Measurements from ENCODE around the gene KDM1B. TPM values are rescaled to one million over a fixed set of nuclear protein-coding genes. Genes with fewer than 3 reads are reported as not detected.
"Not testable (repeated sequence)": the region's sequence is repeated elsewhere in the genome, so short reads cannot be mapped to it uniquely, and the experiment has no call there.

The KDM1B gene
- total RNA-seq, 2 experiments from 2014 or later = 11.8 to 12.0 TPM

DNA sequence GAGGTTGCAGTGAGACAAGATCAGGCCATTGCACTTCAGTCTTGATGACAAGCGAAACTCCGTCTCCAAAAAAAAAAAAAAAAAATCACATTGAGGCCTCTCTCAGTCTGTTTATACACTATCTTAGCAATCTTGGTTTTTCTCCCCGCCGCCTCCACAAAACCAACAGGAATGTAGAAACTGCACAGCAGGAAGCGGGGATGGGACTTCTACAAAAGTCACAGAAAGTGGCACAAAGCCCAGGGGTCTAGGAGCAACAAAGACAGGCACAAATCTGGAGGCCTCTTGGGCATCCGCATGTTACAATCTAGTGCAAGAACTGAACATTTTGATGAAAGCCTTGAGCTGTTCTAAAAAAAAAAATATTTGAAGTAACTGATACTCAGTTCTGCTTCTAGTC, 48.6 kb downstream of the KDM1B start:
- no peaks in the 10 kb centered on the region for H3K9me3 Mint-ChIP-seq
- H3K27me3 Mint-ChIP-seq = no peaks in the 10 kb centered on the region
- DNase-seq = no peak
- no peak overlapping the region for H3K27ac Mint-ChIP-seq
- H3K36me3 Mint-ChIP-seq = peaks cover 11% of the 10 kb centered on the region
- no peak overlapping the region for H3K4me3 Mint-ChIP-seq
- no peaks in the 10 kb centered on the region for H3K4me1 Mint-ChIP-seq

DNA sequence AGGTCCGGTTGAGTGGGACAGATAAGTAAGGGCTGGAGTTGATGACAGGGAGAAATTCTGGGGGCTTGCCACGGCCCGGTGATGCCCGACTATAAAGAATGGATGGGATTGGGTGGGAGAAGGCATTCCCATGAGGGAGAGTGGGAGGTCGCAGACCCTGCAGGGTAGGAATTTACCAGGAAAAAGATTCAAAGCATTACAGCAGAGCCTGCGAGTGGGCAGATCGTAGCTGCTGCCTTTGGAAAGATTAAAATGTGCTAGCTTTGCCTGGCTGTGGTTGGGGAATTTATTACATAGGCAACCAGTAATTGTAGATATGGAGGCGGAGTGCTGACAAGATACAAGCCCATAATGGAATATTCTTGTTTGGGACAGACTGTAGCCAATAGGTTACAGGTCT, 49.5 kb downstream of the KDM1B start:
- Mint-ChIP-seq H3K9me3 (no peaks in the 10 kb centered on the region), H3K27me3 (no peaks in the 10 kb centered on the region), H3K27ac (no peak overlapping the region), H3K36me3 (peaks cover 12% of the 10 kb centered on the region), H3K4me3 (no peak overlapping the region), H3K4me1 (no peaks in the 10 kb centered on the region)
- DNase-seq = no peak

DNA sequence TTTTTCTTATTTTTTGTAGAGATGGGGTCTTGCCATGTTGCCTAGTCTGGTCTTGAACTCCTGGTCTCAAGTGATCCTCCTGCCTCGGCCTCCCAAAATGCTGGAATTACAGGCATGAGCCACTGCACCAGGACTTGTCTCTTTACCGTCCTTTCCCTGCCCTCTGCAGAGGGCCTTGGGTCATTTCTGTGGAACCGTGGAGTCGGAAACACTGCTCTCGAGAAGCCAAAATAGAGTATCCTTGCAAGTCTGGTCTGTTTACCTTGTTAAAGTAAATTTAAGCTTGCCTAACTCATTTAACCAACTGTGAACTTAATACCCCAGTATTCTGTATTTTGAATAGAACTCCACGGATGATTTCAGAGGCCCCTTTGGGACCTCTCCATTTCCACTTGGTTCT, 51.4 kb downstream of the KDM1B start:
- no peaks in the 10 kb centered on the region for H3K27me3 Mint-ChIP-seq
- peaks cover 5% of the 10 kb centered on the region for H3K4me1 Mint-ChIP-seq
- DNase-seq = no peak
- no peak overlapping the region for H3K27ac Mint-ChIP-seq
- no peaks in the 10 kb centered on the region for H3K9me3 Mint-ChIP-seq
- H3K36me3 Mint-ChIP-seq = peaks cover 12% of the 10 kb centered on the region
- no peak overlapping the region for H3K4me3 Mint-ChIP-seq

- Mint-ChIP-seq H3K9me3 (no peaks in the 10 kb centered on the region), H3K27me3 (no peaks in the 10 kb centered on the region), H3K4me3 (no peak overlapping the region), H3K4me1 (peaks cover 5% of the 10 kb centered on the region), H3K36me3 (peaks cover 12% of the 10 kb centered on the region), H3K27ac (no peak overlapping the region)
- DNase-seq = no peak
Measured at GRCh38 chr6:18207438-18207837, 52.2 kb downstream of the KDM1B start.

DNA sequence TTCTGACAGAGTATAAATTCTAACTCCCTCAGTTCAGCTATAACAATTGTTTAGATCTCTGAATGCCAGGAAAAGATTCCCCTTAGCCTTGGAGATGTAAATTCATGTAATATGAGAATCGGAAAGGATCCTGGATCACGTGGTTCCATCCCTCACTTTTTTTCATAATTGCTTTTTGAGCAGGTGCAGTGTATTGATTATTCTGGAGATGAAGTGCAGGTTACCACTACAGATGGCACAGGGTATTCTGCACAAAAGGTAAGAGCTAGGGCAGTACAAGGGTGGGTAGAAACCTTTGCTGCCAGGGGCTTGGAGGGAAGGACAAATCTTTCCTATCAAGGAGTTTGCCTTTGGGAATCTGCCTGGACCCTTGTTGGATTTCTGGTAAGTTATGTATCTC, 52.7 kb downstream of the KDM1B start:
- DNase-seq = no peak
- Mint-ChIP-seq H3K36me3 (peaks cover 12% of the 10 kb centered on the region), H3K27ac (no peak overlapping the region), H3K4me1 (peaks cover 5% of the 10 kb centered on the region), H3K27me3 (no peaks in the 10 kb centered on the region), H3K9me3 (no peaks in the 10 kb centered on the region), H3K4me3 (no peak overlapping the region)

DNA sequence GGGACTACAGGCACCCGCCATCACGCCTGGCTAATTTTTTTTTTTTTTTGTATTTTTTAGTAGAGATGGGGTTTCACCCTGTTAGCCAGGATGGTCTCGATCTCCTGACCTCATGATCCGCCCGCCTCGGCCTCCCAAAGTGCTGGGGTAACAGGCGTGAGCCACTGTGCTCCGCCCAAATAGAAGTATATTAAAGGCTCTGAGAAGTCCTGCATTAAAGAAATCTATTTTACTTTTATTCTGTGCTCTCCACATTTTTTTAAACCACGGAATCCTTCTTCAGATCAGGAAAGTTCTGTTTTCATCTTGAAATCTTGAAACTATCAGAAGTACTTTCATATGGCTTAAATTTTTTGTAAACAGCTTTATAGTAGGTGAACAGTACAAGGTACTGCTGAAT, 53.6 kb downstream of the KDM1B start:
- not testable (repeated sequence) for H3K27ac Mint-ChIP-seq, H3K27me3 Mint-ChIP-seq, DNase-seq, H3K9me3 Mint-ChIP-seq, H3K4me3 Mint-ChIP-seq, H3K4me1 Mint-ChIP-seq
- H3K36me3 Mint-ChIP-seq = peaks cover 14% of the 10 kb centered on the region

- Mint-ChIP-seq H3K4me1 (peaks cover 9% of the 10 kb centered on the region), H3K36me3 (peaks cover 14% of the 10 kb centered on the region), H3K27me3 (no peaks in the 10 kb centered on the region), H3K27ac (no peak overlapping the region), H3K9me3 (no peaks in the 10 kb centered on the region), H3K4me3 (no peak overlapping the region)
- no peak for DNase-seq
Measured at GRCh38 chr6:18209539-18210197, 54.4 kb downstream of the KDM1B start.

DNA sequence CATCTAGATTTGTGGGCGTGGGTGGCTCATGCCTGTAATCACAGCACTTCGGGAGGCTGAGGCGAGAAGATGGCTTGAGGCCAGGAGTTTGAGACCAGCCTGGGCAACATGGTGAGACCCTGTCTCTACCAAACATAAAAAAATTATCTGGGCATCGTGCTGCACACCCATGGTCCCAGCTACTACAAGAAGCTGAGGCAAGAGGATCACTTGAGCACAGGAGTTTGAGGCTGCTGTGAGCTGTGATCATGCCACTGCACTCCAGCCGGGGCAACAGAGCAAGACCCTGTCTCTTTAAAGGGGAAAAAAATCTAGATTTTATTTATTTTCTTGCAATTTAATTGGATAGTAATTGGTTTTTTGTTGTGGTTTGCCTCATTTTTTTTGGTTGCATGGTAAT, 55.5 kb downstream of the KDM1B start:
- Mint-ChIP-seq H3K27me3 (no peaks in the 10 kb centered on the region), H3K36me3 (peaks cover 16% of the 10 kb centered on the region), H3K9me3 (no peaks in the 10 kb centered on the region), H3K4me1 (peaks cover 9% of the 10 kb centered on the region), H3K27ac (no peak overlapping the region), H3K4me3 (no peak overlapping the region)
- no peak for DNase-seq

- Mint-ChIP-seq H3K4me3 (no peak overlapping the region), H3K36me3 (peaks cover 19% of the 10 kb centered on the region), H3K9me3 (no peaks in the 10 kb centered on the region), H3K4me1 (peaks cover 9% of the 10 kb centered on the region), H3K27me3 (no peaks in the 10 kb centered on the region), H3K27ac (peak overlapping the region; percentile 35)
- DNase-seq = peak; percentile 2
Measured at GRCh38 chr6:18211338-18211737, 56.1 kb downstream of the KDM1B start.

DNA sequence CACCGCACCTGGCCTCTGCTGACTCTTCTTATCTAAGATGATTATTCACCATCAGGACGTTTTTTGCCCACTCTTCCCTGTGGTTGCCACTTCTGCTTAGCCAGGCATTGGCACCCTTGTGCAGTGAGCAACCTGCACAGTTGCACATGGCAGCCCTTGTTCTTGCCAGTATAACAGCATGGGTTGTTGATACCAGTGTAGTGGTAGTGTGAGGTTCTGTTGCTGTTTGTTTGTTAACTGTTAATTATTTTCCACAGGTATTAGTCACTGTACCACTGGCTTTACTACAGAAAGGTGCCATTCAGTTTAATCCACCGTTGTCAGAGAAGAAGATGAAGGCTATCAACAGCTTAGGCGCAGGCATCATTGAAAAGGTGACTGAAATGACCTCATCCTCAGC, 57.0 kb downstream of the KDM1B start:
- H3K27me3 Mint-ChIP-seq = no peaks in the 10 kb centered on the region
- no peak overlapping the region for H3K27ac Mint-ChIP-seq
- DNase-seq = no peak
- no peak overlapping the region for H3K4me3 Mint-ChIP-seq
- H3K9me3 Mint-ChIP-seq = no peaks in the 10 kb centered on the region
- peaks cover 9% of the 10 kb centered on the region for H3K4me1 Mint-ChIP-seq
- peaks cover 25% of the 10 kb centered on the region for H3K36me3 Mint-ChIP-seq

DNA sequence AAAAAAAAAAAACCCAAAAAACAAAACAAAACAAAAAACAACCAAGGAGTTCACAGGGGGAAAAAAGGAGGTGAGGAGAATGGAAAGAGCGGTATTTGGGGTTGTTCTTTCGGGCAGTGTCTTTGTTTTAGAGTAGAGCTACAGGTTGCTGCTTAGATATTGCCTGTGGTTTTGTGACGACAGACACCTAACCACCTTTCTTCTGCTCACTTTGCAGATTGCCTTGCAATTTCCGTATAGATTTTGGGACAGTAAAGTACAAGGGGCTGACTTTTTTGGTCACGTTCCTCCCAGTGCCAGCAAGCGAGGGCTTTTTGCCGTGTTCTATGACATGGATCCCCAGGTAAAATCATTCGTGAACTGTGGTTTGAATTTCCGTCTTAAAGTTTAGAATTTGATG, 58.2 kb downstream of the KDM1B start:
- Mint-ChIP-seq H3K27me3 (no peaks in the 10 kb centered on the region), H3K9me3 (no peaks in the 10 kb centered on the region), H3K4me1 (peaks cover 9% of the 10 kb centered on the region), H3K4me3 (no peak overlapping the region), H3K36me3 (peaks cover 18% of the 10 kb centered on the region), H3K27ac (no peak overlapping the region)
- no peak for DNase-seq

DNA sequence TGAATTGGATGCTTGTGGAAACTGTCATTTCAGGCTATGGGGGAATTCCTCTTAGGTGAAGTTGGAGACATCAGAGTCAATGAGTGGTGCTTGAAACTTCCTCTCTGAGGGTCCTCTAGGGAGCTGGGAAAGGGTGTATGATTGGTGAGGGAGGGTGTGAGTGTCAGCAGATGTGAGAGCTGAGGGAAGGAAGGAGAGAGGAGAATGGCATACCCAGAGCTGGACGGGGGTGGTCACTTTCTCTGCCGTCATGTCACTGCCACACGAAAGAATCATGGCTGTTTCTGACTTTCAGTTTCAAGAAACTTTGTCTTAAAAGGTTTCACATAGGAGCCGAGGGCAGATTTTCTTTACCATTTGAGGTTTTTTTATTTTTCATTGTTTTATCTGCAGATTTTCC, 58.8 kb downstream of the KDM1B start:
- Mint-ChIP-seq H3K27me3 (no peaks in the 10 kb centered on the region), H3K4me1 (peaks cover 9% of the 10 kb centered on the region), H3K36me3 (peaks cover 18% of the 10 kb centered on the region), H3K27ac (peak overlapping the region; percentile 23), H3K9me3 (no peaks in the 10 kb centered on the region), H3K4me3 (no peak overlapping the region)
- DNase-seq = no peak

DNA sequence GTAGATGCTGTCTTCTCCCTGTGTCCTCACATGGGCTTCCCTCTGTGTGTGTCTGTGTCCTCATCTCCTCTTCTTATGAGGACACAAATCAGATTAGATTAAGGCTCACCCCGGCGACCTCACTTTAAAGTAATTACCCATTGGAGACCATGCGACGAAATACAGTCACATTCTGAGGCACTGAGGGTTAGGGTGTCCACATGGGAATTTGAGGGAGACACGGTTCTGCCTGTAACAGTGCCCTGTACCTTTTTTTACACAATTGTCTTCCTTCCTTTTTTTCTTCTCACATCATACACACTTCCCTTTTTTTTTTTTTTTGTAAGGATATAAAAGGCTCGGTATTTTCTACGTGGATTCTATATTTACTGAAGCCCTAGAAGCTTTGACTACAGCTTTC, 60.2 kb downstream of the KDM1B start:
- H3K4me3 Mint-ChIP-seq = no peak overlapping the region
- peak overlapping the region; percentile 26 for H3K27ac Mint-ChIP-seq
- peaks cover 9% of the 10 kb centered on the region for H3K4me1 Mint-ChIP-seq
- H3K9me3 Mint-ChIP-seq = no peaks in the 10 kb centered on the region
- no peak for DNase-seq
- peaks cover 26% of the 10 kb centered on the region for H3K36me3 Mint-ChIP-seq
- H3K27me3 Mint-ChIP-seq = no peaks in the 10 kb centered on the region

GRCh38 chr6:18216411-18216810, 61.2 kb downstream of the KDM1B start:
- Mint-ChIP-seq H3K27me3 (no peaks in the 10 kb centered on the region), H3K36me3 (peaks cover 31% of the 10 kb centered on the region), H3K4me1 (peaks cover 5% of the 10 kb centered on the region), H3K9me3 (no peaks in the 10 kb centered on the region), H3K27ac (no peak overlapping the region), H3K4me3 (no peak overlapping the region)
- DNase-seq = no peak

DNA sequence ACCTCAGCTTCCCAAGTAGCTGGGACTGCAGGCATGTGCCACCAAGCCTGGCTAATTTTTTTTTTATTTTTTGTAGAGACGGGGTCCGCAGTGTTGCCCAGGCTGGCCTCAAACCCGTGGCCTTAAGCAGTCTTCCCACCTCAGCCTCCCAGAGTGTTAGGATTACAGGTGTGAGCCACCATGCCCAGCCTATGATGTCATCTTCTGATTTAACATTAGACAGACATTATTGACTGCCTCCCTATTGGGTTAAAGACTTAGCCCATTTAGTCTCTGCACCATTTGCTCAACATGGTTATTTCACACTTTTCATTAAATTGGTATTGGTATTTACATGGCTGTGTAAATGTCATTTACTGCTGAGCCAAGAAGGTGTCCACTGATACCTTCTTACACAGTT, 63.0 kb downstream of the KDM1B start:
- no peaks in the 10 kb centered on the region for H3K27me3 Mint-ChIP-seq
- H3K4me3 Mint-ChIP-seq = no peak overlapping the region
- peaks cover 37% of the 10 kb centered on the region for H3K36me3 Mint-ChIP-seq
- peaks cover 5% of the 10 kb centered on the region for H3K4me1 Mint-ChIP-seq
- no peak for DNase-seq
- H3K9me3 Mint-ChIP-seq = no peaks in the 10 kb centered on the region
- no peak overlapping the region for H3K27ac Mint-ChIP-seq

DNA sequence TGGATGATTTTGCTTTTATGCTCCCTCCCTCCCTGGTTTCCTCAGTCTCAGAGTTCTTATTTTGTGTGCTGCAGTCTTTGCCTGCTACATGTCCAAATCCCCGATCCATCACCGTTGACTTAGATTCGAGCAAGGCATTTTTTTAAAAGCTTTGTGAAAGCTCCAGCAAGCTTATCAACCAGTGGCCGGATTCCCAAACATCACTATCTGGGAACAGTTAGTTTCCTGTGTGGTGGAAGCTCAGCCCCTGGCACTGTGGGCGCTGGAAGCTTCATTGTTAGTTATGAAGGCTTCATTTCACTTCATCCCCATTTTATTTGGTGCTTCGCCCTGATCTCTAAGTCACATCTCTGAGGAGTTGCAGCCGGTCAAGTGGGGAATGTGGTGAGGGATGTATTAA, 64.4 kb downstream of the KDM1B start:
- H3K4me1 Mint-ChIP-seq = peaks cover 1% of the 10 kb centered on the region
- no peak overlapping the region for H3K27ac Mint-ChIP-seq
- no peak for DNase-seq
- no peak overlapping the region for H3K4me3 Mint-ChIP-seq
- H3K9me3 Mint-ChIP-seq = no peaks in the 10 kb centered on the region
- H3K36me3 Mint-ChIP-seq = peaks cover 37% of the 10 kb centered on the region
- H3K27me3 Mint-ChIP-seq = no peaks in the 10 kb centered on the region

DNA sequence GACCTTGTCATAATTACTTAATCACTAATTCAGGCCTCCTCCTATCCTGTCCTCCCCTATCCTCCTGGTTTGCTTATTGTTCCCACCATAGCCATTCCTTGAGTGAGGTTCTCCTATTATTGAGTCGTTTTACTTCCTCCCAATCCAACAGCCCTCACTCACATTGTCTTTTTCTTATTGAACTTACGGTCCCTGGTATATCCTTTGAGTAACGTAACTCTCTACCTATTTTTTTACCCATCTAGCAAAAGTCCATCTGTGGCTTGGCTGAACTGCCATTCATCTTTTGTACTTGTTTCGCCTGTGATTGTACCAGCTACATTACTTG, 66.0 kb downstream of the KDM1B start:
- DNase-seq = no peak
- H3K27me3 Mint-ChIP-seq = no peaks in the 10 kb centered on the region
- no peak overlapping the region for H3K4me3 Mint-ChIP-seq
- peaks cover 1% of the 10 kb centered on the region for H3K4me1 Mint-ChIP-seq
- H3K36me3 Mint-ChIP-seq = peaks cover 35% of the 10 kb centered on the region
- H3K9me3 Mint-ChIP-seq = no peaks in the 10 kb centered on the region
- H3K27ac Mint-ChIP-seq = peak overlapping the region; percentile 6

Measured in activated naive CD8-positive, alpha-beta T cell treated with anti-CD3 and anti-CD28 coated beads for 36 hours (primary cell).